ENCODE results near the gene BDKRB1. TPM values are rescaled to one million over a fixed set of nuclear protein-coding genes. Genes with fewer than 3 reads are reported as not detected.
"Not testable (repeated sequence)": the region's sequence is repeated elsewhere in the genome, so short reads cannot be mapped to it uniquely, and the experiment has no call there.

BDKRB1 gene
- total RNA-seq, 2 donors from 2014 or later = not detected

DNA sequence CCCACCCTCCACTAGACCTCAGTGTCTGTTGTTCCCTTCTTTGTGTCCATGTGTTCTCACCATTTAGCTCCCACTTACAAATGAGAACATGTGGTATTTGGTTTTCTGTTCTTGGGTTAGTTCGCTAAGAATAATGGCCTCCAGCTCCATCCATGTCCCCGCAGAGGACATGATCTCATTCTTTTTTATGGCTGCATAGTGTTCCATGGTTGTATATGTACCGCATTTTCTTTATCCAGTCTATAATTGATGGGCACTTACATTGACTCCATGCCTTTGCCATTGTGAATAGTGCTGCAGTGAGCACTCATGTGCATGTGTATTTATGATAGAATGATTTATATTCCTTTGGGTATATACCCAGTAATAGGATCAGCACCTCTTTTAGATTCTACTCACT is 10.9 kb upstream of the BDKRB1 start:
- not testable (repeated sequence) for H3K9me3 Mint-ChIP-seq; H3K4me3 Mint-ChIP-seq; H3K27ac Mint-ChIP-seq; ATAC-seq (replicated peaks); H3K36me3 Mint-ChIP-seq (ENCODE audit: low read depth); H3K4me1 Mint-ChIP-seq; H3K27me3 Mint-ChIP-seq

DNA sequence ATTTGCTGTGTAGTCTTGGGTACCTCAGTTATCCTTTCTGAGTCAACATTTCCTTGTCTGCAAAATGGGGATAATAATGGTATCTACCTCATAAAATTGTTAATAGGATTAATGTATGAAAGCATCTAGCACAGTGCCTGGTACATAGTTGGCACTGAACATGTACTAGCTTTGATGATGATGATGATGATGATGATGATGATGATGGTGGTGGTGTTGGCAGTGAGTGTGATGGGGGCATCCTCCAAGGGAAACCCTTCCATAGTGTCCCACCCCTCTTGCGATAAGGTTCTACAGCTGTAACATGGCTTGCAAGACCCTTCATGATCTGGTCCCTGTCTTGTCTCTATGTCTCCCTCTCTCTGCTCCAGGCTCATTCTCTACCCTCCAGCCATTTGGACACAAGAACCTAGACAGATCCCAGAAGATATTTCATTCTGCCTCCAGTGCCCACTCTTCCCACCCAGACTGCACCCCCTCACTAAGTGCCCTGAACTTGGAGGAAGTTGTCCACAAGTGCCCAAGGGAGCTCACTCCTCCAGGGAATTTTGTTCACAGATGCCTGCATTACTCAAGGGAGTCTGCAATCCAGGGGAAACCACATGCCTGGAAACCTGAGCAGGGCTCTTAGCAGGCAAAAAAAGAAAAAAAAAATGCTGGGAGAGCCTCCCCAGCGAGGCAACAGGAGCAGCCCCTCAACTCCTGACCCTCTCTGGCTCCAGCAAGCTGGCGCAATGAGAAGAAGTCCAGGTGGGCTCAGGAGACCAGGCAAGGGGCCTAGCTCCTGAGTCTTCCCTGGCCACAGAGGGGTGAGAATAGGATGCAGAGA is 10.1 kb upstream of the BDKRB1 start:
- ATAC-seq (replicated peaks) = no peak
- Mint-ChIP-seq H3K4me3 (no peak overlapping the region), H3K27ac (no peak overlapping the region), H3K9me3 (no peaks in the 10 kb centered on the region), H3K4me1 (no peaks in the 10 kb centered on the region), H3K27me3 (peaks cover 7% of the 10 kb centered on the region), H3K36me3 (ENCODE audit: low read depth) (no peaks in the 10 kb centered on the region)

DNA sequence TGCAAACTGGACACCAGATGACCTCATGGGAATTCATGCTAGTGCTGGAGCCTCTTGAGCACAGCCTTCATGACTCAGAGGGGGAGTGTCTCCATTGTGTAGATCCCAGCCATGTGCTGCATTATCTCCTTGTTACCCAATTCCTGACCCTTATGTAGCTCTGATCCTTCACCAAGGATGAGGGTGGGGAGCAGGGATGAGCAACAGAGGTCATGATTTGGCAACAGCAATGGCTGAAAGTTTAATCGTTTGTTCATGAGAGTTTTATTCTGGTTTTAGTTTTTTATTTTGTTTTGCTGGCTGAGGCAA is 9.5 kb upstream of the BDKRB1 start:
- Mint-ChIP-seq H3K4me1 (no peaks in the 10 kb centered on the region), H3K27me3 (peaks cover 10% of the 10 kb centered on the region), H3K36me3 (ENCODE audit: low read depth) (no peaks in the 10 kb centered on the region), H3K27ac (no peak overlapping the region), H3K4me3 (no peak overlapping the region), H3K9me3 (no peaks in the 10 kb centered on the region)
- no peak for ATAC-seq (replicated peaks)

GRCh38 chr14:96247031-96247430 is 9.0 kb upstream of the BDKRB1 start:
- Mint-ChIP-seq H3K9me3 (no peaks in the 10 kb centered on the region), H3K36me3 (ENCODE audit: low read depth) (no peaks in the 10 kb centered on the region), H3K27ac (no peak overlapping the region), H3K4me1 (no peaks in the 10 kb centered on the region), H3K27me3 (peaks cover 16% of the 10 kb centered on the region), H3K4me3 (no peak overlapping the region)
- no peak for ATAC-seq (replicated peaks)

- Mint-ChIP-seq H3K4me1 (no peaks in the 10 kb centered on the region), H3K27ac (no peak overlapping the region), H3K4me3 (no peak overlapping the region), H3K27me3 (peaks cover 28% of the 10 kb centered on the region), H3K36me3 (ENCODE audit: low read depth) (no peaks in the 10 kb centered on the region), H3K9me3 (no peaks in the 10 kb centered on the region)
- no peak for ATAC-seq (replicated peaks)
Measured at GRCh38 chr14:96249029-96249428, 7.0 kb upstream of the BDKRB1 start.

DNA sequence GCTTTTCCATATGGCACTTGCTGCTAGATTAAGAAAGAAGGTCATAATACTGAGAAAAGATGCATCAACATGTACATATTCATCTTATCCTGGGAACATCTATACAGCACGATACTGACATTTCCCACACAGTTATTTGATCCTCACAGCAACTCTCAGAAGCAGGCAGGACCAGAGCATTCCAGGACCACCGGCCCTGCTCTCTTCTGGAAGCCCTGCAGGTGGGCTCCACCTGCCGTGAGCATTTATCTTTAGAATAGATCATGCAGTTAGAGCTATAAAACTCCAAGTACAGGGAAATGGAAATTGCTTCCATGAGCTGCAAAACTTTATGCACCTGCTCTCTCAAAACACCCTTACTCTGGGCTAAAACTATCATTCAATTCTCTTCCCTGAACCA is 5.5 kb upstream of the BDKRB1 start:
- no peak overlapping the region for H3K27ac Mint-ChIP-seq
- peaks cover 31% of the 10 kb centered on the region for H3K27me3 Mint-ChIP-seq
- H3K9me3 Mint-ChIP-seq = no peaks in the 10 kb centered on the region
- ATAC-seq (replicated peaks) = no peak
- no peak overlapping the region for H3K4me3 Mint-ChIP-seq
- no peaks in the 10 kb centered on the region for H3K36me3 Mint-ChIP-seq (ENCODE audit: low read depth)
- H3K4me1 Mint-ChIP-seq = no peaks in the 10 kb centered on the region

GRCh38 chr14:96251656-96252155 is 4.3 kb upstream of the BDKRB1 start:
- Mint-ChIP-seq H3K27ac (no peak overlapping the region), H3K36me3 (ENCODE audit: low read depth) (no peaks in the 10 kb centered on the region), H3K27me3 (peaks cover 35% of the 10 kb centered on the region), H3K9me3 (no peaks in the 10 kb centered on the region), H3K4me1 (no peaks in the 10 kb centered on the region), H3K4me3 (no peak overlapping the region)
- no peak for ATAC-seq (replicated peaks)

GRCh38 chr14:96252323-96252998 is 3.5 kb upstream of the BDKRB1 start:
- Mint-ChIP-seq H3K4me3 (no peak overlapping the region), H3K36me3 (ENCODE audit: low read depth) (no peaks in the 10 kb centered on the region), H3K27me3 (peaks cover 38% of the 10 kb centered on the region), H3K27ac (no peak overlapping the region), H3K4me1 (no peaks in the 10 kb centered on the region), H3K9me3 (no peaks in the 10 kb centered on the region)
- peak; percentile 40 for ATAC-seq (replicated peaks)

- H3K4me1 Mint-ChIP-seq = no peaks in the 10 kb centered on the region
- H3K36me3 Mint-ChIP-seq (ENCODE audit: low read depth) = no peaks in the 10 kb centered on the region
- no peaks in the 10 kb centered on the region for H3K9me3 Mint-ChIP-seq
Measured at GRCh38 chr14:96252999-96253539, 2.9 kb upstream of the BDKRB1 start.

GRCh38 chr14:96254687-96255086 is 1.3 kb upstream of the BDKRB1 start:
- no peak for ATAC-seq (replicated peaks)
- H3K36me3 Mint-ChIP-seq (ENCODE audit: low read depth) = no peaks in the 10 kb centered on the region
- no peaks in the 10 kb centered on the region for H3K4me1 Mint-ChIP-seq
- H3K27me3 Mint-ChIP-seq = peaks cover 41% of the 10 kb centered on the region
- H3K9me3 Mint-ChIP-seq = no peaks in the 10 kb centered on the region
- H3K27ac Mint-ChIP-seq = no peak overlapping the region
- H3K4me3 Mint-ChIP-seq = no peak overlapping the region

More at GRCh38 chr14:96252999-96253539, 2.9 kb upstream of the BDKRB1 start:
- Mint-ChIP-seq H3K27ac (no peak overlapping the region), H3K4me3 (no peak overlapping the region), H3K27me3 (peaks cover 41% of the 10 kb centered on the region)
- ATAC-seq (replicated peaks) = no peak

DNA sequence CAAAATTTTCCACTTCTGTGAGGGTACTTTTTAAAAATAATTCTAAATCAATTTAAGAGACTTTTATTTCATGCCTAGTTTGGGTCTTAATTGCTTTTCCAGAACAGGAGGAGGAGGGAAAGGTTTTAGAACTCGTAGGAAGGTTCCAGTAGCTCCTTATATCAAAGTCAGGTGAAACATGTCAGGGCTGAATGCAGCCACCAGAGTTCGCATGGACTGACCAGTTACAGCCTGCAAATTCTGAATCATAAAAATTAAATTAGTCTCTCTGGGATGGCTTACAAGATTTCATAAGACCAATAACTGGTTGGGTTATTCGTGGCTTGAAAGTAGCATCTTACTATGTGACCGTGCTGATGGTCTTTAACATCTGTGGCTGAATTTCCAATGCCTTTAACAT is 397 bp downstream of the BDKRB1 start:
- H3K9me3 Mint-ChIP-seq = no peaks in the 10 kb centered on the region
- H3K4me1 Mint-ChIP-seq = no peaks in the 10 kb centered on the region
- H3K27ac Mint-ChIP-seq = no peak overlapping the region
- H3K4me3 Mint-ChIP-seq = no peak overlapping the region
- H3K36me3 Mint-ChIP-seq (ENCODE audit: low read depth) = no peaks in the 10 kb centered on the region
- H3K27me3 Mint-ChIP-seq = peaks cover 44% of the 10 kb centered on the region
- ATAC-seq (replicated peaks) = no peak

DNA sequence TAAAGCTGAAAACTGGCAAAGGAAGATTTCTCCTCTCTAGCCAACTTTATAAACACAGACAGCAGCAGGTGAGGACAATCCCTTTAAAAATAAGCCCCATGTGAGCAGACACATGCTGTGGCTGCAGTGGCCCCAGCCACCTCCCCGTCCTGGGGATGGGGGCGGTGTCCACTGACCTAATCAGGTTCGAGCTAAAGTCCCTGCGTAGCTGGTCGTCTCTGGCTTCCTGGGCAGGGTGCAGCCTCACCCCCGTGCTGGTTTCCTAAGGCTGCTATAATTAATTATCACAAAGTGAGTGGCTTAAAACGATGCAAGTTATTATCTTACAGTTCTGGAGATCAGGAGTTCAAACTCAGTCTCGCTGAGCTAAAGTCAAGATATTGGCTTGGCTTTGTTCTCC is 1.0 kb downstream of the BDKRB1 start:
- Mint-ChIP-seq H3K9me3 (no peaks in the 10 kb centered on the region), H3K4me1 (no peaks in the 10 kb centered on the region), H3K36me3 (ENCODE audit: low read depth) (no peaks in the 10 kb centered on the region), H3K4me3 (no peak overlapping the region), H3K27ac (no peak overlapping the region), H3K27me3 (peaks cover 37% of the 10 kb centered on the region)
- no peak for ATAC-seq (replicated peaks)

DNA sequence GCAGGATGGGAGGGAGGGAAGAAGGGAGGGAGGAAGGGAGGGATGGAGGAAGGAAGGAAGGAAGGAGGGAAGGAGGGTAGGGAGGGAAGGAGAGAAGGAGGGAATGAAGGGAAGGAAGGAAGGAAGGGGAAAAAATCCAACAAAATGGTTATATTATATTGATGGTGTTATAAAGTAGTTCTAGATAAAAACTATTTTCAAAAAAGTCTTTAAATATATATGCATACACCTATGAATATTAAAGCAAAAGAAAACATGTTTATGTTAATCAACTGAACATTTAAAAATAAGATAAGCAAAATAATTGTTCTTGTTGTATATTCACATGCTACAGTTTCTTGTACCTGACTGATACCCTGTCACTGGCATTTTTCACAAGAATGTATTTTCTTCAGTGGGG is 1.9 kb downstream of the BDKRB1 start:
- Mint-ChIP-seq H3K27ac (no peak overlapping the region), H3K4me1 (no peaks in the 10 kb centered on the region), H3K9me3 (no peaks in the 10 kb centered on the region), H3K27me3 (peaks cover 32% of the 10 kb centered on the region), H3K36me3 (ENCODE audit: low read depth) (no peaks in the 10 kb centered on the region), H3K4me3 (no peak overlapping the region)
- ATAC-seq (replicated peaks) = no peak

DNA sequence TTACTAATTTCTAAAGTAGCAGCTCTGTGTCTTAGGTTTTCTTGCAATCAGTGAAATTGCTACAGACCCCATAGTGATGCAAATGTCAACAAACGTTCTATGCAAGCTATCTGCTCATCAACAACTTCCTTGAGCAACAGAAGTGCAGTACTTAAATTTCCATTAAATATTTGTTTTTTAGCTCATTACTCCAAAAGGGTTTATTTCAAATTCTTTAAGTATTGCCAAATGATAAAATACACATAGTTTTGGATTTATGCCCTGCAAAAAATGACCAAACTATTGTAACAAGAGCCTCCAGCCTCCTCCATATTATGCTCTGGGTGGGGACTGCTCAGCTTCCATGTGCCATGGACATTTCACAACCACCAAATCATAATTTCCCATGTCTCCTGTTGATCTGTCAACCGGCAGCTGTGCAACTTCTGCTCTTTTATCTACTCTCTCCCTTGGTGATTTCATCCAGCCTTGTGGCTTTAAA is 4.4 kb downstream of the BDKRB1 start:
- no peak for ATAC-seq (replicated peaks)
- Mint-ChIP-seq H3K36me3 (ENCODE audit: low read depth) (no peaks in the 10 kb centered on the region), H3K4me3 (no peak overlapping the region), H3K4me1 (no peaks in the 10 kb centered on the region), H3K27me3 (peaks cover 18% of the 10 kb centered on the region), H3K9me3 (no peaks in the 10 kb centered on the region), H3K27ac (no peak overlapping the region)

- Mint-ChIP-seq H3K4me3 (no peak overlapping the region), H3K27me3 (peaks cover 19% of the 10 kb centered on the region)
Measured at GRCh38 chr14:96261053-96261452, 5.0 kb downstream of the BDKRB1 start.

More at GRCh38 chr14:96261053-96261452, 5.0 kb downstream of the BDKRB1 start:
- Mint-ChIP-seq H3K9me3 (no peaks in the 10 kb centered on the region), H3K27ac (no peak overlapping the region), H3K36me3 (ENCODE audit: low read depth) (no peaks in the 10 kb centered on the region), H3K4me1 (no peaks in the 10 kb centered on the region)
- ATAC-seq (replicated peaks) = no peak

All from activated T-helper 17 cell treated with anti-CD3 and anti-CD28 coated beads, Interleukin-2, amount 50 U/mL, for 72 hours (primary cell).